Measurements from ENCODE around the gene OXLD1. TPM values are rescaled to one million over a fixed set of nuclear protein-coding genes. Genes with fewer than 3 reads are reported as not detected.
"Not testable (repeated sequence)": the region's sequence is repeated elsewhere in the genome, so short reads cannot be mapped to it uniquely, and the experiment has no call there.

The OXLD1 gene
- total RNA-seq, 1 donor = 23.7 TPM

GRCh38 chr17:81635973-81636504 lies 30.4 kb downstream of the OXLD1 start:
- DNase-seq (ENCODE audit: low read depth) = no peak
- peak overlapping the region; percentile 91 for H3K4me3 ChIP-seq (ENCODE audit: low read depth, low read length)
- no peak for TF ChIP-seq CTCF (IDR thresholded peaks at IDR 0.05; ENCODE audit: insufficient read depth, low read depth, low read length)

- H3K4me3 ChIP-seq (ENCODE audit: low read depth, low read length) = peak overlapping the region; percentile 91
- TF ChIP-seq CTCF (IDR thresholded peaks at IDR 0.05; ENCODE audit: insufficient read depth, low read depth, low read length) = no peak
- DNase-seq (ENCODE audit: low read depth) = no peak
Observed at GRCh38 chr17:81635431-81635830, 31.0 kb downstream of the OXLD1 start.

- no peak overlapping the region for H3K4me3 ChIP-seq (ENCODE audit: low read depth, low read length)
- no peak for DNase-seq (ENCODE audit: low read depth)
- TF ChIP-seq CTCF (IDR thresholded peaks at IDR 0.05; ENCODE audit: insufficient read depth, low read depth, low read length) = no peak
Observed at GRCh38 chr17:81631482-81631881, 34.9 kb downstream of the OXLD1 start.

DNA sequence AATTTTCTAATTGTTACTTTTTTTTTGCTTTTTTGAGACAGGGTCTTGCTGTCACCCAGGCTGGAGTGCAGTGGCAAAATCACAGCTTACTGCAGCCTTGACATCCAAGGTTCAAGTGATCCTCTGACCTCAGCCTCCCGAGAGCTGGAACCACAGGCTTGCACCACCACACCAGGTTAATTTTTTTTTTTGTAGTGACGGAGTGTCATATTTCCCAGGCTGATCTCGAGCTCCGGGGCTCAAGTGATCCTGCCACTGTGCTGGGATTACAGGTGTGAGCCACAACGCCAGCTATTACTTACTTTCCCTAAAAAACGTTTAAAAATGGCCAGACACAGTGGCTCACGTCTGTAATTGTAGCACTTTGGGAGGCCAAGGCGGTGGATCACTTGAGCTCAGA lies 36.1 kb downstream of the OXLD1 start:
- no peak overlapping the region for H3K4me3 ChIP-seq (ENCODE audit: low read depth, low read length)
- no peak for DNase-seq (ENCODE audit: low read depth)
- TF ChIP-seq CTCF (IDR thresholded peaks at IDR 0.05; ENCODE audit: insufficient read depth, low read depth, low read length) = no peak

DNA sequence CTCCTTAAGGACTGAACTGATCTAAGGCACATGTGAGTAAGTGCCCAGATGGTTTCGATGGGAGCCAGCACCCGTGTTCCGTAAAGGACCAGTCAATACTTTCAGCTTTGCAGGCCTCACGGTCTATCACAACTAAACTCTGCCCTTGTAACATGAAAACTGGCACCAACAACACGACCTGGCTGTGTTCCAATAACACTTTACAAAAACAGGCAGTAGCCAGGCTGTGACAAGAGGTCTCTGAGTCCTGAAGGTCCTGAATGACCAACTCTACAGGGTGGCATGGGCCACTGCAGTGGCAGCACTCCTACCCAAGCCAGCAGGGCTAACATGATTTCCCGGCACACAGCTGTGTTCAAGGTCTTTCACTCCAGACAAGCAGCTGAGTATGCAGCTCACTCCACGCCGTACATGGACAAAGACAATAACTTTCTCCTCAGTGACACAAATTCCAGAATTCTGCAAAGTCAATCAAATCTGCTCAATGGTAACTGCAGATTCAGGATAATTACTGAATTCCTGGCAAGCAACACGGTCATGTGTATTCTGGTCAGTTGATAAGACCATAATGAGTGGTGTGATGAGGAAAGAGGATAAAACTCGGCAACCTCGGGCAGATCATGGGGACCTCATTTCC lies 44.8 kb downstream of the OXLD1 start:
- TF ChIP-seq CTCF (IDR thresholded peaks at IDR 0.05; ENCODE audit: insufficient read depth, low read depth, low read length) = no peak
- no peak overlapping the region for H3K4me3 ChIP-seq (ENCODE audit: low read depth, low read length)
- no peak for DNase-seq (ENCODE audit: low read depth)

GRCh38 chr17:81618307-81618706 lies 48.1 kb downstream of the OXLD1 start:
- DNase-seq (ENCODE audit: low read depth); H3K4me3 ChIP-seq (ENCODE audit: low read depth, low read length): not testable (repeated sequence)

DNA sequence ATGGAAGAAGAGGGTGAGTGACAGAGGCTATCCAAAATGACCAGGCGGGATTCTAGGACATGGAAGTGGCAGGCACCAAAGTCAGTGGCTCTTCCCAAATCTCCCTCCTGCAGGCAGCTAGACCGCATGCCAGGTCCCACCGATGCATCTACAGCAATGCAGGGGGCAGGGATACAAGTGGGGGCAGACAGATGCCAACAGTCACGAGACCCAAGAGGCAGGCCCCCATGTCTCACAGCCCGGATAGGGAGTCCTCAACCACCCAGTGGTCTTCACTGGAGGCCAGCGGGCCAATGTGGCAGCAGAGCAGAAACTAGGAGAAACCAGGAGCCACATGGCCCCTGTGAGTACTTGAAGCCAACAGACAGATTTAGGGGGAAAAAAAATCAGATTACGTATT lies 49.5 kb downstream of the OXLD1 start:
- no peak for TF ChIP-seq CTCF (IDR thresholded peaks at IDR 0.05; ENCODE audit: insufficient read depth, low read depth, low read length)
- H3K4me3 ChIP-seq (ENCODE audit: low read depth, low read length) = no peak overlapping the region
- no peak for DNase-seq (ENCODE audit: low read depth)
